Posterior vena cava (tissue), 2 donors: Measurements from ENCODE around the gene DIO3. TPM values are rescaled to one million over a fixed set of nuclear protein-coding genes. Genes with fewer than 3 reads are reported as not detected.

ENCODE experiments used
- DNase-seq: peaks from one replicate; pipeline ENCODE4 v3.0.0-alpha.2; 2020; ENCODE audit warnings: low spot score
- intact Hi-C, 2 donors: fragments of 100-400 bp; cut with DNase I; formaldehyde crosslinking; loops; one replicate each; pipeline versions ENCODE4 v1.14.1 to v1.14.2; 2022 to 2023
- total RNA-seq, 2 donors: library from RNA; stranded (reverse); fragmentation: NEBNext Ultra II Directional; extraction: Animal tissue kit (Norgen Biotek cat#: 25700); gene quantifications; one replicate each; pipeline ENCODE4 v1.2.1, GENCODE V29; 2021
- donor health status: DM: yes; HTN: yes; CAD: no.
- donor health status: DM: yes; HTN: yes; CAD: no.

The DIO3 gene
- total RNA-seq, 2 donors from 2014 or later: 6.1 to 6.2 TPM

DNA sequence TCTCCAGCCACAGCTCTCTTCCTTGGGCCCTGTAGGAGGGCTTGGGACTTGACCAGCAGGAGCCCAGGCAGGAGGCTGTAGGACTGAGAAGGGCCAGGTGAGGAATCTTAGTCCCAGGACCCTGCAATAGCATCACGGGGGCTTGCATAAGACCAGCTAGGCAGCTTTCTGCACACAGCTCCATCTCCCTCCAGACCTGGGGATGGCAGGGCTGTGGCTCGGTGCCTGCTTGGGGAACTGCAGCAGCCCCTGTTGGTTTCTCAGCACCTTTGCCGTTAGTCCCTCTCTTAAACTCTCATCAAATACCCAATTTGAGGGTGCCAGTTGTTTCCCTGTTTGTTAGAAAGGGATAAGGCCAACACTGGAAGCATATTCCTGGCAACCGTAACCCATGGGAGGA lies 14.3 kb downstream of the DIO3 start:
- DNase-seq: no peak
- intact Hi-C loops: no loop called here

DNA sequence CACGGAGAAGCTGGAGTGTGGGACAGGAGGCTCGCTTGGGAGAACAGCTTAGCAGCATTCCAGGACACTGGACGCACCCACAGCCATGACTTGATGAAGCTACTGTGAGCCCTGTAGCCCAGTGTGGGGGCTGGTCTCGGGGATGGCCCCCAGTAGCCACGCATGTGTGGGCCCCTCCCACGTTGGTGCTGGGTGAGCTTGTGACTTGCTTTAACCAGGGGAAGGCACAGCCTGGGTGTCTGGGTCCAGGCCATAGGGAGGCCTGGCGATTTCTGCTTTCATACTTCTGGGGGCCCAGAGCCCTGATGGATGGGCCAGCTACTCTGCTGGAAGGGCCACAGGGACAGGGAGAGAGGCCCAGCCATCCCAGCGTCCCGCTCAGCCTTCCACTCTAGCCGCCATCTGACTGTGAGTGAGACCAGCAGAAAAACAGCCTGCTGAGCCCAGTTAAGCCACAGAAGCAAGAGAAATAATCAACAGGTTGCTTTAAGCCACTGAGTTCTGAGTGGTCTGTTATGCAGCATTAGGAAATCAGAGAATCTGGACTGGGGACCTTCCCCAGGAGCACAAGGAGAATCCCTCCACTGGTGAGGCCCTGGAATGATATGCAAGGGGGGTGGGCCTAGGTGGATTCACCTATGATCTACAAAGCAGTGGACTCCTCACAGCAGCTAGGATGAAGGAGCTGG lies 16.1 kb downstream of the DIO3 start:
- intact Hi-C loops: no loop called here
- DNase-seq: no peak

DNA sequence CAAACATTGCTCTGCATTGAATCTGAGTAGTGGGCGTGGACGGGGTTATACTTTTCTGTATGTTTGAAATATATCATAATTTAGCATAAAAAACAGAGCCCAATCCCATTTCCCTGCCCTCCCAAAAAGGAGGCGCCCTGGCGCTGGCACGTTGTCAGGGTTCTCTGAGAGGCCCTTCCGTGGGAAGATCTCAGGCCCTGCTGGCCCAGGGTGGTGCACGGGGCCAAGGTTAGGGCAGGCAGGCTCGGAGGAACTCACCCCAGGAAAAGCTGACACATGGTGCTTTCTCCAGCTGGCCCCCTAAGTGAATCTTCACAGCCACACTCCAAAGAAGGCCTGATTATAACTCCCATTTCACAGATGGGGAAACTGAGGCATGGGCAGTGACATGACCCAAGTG lies 17.2 kb downstream of the DIO3 start:
- DNase-seq: no peak
- intact Hi-C loops: no loop called here

DNA sequence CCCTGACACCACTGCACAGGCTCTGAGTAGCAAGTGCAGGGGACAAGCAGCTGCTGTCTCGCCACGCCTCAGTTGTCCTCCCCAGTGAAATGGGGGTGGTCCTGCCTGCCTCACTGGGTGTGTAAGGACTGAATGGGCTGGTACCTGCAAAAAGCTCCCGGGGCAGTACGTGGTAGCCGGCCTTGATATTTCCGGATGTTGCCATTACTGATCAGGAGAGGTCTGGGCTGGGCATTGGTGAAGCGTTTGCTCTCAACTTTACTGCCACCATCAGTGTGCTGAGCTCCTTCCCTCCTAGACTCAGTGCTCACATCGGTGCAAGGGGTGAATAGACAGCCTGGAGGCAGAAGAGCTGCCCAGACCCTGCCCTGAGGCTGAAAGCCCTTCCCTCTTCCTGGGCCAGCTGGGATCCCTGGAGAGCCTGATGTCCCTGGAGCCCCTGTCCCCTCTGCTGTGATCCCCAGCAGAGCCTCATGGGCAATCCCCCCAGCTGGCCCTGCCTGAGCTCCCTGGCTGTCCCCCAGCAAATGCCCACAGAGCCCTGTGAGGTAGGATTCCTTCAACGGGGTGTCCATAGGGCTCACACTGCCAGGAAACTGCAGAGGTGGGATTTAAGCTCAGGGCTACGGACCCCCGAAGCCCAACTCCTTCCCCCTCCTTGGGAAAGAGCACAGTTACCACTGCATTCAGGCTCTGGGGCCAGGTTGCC lies 18.2 kb downstream of the DIO3 start:
- no peak for DNase-seq
- intact Hi-C loops: no loop called here

DNA sequence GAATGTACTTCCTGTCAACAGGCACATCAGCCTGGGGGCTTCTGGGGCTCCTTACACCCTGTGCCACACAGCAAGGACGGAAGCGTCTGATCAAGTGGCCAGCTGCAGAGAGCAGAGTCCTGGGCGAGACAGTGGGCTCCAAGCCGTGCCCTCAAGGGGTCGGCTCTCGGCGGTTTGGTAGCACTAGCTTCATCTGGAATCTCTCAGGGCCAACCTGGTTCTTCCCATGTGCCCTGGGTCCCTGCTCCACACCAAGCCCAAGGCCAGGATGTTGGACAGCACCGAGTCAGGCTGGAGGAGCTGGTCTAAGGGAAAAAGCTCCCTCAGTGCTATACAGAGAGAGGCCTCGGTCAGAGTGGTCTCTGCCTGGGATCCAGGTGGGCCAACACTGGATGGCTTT lies 20.5 kb downstream of the DIO3 start:
- DNase-seq: peak; percentile 46
- intact Hi-C loops: no loop called here

DNA sequence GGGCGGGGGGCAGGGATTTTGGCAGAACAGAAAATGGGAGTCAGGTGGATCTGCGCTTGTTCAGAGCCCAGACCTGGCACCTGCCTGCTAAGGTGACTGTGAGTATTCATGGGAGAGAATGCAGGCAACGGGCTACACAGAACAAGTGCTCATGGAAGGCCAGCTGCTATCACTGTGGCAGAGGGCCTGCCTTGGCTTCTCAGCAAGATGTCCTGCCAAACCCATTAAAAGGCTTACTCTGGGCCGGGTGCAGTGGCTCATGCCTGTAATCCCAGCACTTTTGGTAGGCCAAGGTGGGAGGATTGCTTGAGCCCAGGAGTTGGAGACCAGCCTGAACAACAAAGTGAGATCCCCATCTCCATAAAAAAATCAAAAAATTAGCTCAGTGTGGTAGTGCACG lies 21.0 kb downstream of the DIO3 start:
- intact Hi-C loops: no loop called here
- DNase-seq: peak; percentile 73

DNA sequence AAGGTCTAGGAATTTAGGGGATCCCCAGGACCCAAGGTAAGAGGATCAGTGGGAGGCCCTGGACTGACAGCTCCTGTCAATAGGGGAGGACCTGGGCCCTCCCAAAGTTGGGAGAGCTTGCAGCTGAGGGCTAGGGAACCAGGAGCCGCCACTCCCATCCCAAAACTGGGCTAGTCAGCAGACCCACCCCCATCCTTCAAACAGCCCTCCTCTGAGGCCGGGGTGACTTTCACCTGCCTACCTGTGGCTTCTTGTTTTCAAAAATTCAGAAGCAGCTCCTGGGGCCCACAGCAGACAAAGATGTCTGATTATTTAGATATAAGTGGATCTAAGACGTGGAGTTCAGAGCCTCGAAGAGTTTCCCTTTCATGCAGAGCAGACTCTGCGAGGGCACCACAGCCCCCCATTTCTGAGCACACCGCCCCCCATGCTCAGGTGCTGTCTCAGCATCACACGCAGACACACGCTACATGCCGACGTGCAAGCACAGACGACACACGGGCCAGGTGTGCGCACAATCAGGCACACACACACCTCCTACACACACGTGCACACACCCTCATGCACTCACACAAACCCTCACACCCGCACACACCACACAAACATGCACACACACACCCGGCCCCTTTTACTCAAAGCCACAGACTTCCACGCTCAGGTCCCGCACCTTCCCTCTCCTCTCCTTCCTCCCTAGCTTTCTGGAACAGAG lies 21.9 kb downstream of the DIO3 start:
- peak; percentile 50 for DNase-seq

DNA sequence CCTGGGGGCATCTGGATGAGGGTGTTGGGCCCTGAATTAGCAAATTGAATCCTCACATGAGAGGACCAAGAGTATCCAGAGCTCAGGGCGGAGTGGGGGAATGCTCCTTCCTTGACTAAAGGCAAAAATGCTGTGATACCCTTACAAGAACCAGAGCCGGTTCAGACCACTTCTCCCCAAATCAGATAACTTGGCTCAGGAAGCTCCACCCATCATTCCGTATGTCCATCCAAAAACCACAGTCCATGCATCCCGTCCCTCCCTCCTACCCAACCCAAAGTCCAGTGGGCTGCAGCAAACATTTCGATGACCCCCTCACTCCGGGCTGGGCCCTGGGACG lies 22.4 kb downstream of the DIO3 start:
- intact Hi-C loops: no loop called here
- DNase-seq: no peak

More for the DNA sequence above, 21.9 kb downstream of the DIO3 start:
- intact Hi-C loops: no loop called here

DNA sequence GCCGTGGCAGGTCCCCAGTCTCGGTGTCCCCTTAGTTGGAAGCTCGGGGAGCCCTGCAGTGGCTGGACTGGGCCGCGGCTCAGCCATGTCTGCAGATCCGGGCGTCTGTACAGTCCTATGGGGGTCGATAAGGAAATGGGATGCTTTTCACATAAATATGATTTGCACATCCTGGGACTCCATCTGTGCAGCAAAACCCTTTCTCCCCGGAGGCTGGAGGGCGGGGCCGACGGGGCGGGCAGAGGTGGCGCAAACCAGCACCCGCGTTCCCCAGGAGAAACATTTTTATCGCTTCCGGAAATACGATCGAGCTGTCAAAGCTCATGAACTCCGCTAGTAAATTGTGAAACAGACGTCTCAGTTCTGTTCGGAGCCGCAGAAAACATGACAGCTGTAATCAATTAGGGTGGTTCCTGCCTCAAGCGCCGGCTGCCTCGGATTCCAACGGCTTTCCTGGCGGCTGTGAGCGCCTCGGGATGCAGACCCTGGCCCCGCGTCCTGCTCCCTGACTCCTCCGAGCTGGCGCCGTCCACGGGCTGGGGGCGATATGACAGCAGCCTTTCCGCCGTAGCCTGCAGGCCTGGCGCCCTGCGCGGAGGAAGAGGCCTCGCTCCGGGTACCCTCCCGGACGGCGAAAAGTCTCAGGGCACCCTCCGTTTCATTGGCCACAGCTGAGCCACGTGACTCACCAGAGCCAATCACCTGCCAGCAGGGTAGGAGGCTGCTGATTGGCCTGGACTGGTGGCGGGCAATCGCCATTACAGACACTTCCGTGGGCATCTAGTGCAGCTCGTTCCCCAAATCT lies 23.0 kb downstream of the DIO3 start:
- DNase-seq: peak; percentile 76
- intact Hi-C loops: no loop called here

DNA sequence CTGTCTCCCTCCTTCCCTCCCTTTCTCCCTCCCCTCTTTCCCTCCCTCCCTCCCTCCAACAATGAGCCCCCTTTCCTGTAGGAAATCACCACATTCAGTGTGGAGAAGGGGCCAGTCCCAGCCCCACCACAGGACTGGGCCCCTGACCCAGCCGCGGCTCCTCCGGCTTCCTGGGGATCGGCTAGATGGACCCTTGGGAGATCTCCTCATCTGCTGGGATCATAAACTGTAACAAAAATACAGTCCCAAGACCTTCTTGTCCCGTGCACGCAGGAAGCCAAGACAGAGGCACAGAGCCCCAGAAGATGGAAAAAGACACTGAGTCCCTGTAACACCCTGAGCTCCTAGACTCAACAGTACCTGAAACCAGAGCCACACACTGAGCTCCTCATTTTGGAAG lies 23.9 kb downstream of the DIO3 start:
- intact Hi-C loops: no loop called here
- peak; percentile 59 for DNase-seq

DNA sequence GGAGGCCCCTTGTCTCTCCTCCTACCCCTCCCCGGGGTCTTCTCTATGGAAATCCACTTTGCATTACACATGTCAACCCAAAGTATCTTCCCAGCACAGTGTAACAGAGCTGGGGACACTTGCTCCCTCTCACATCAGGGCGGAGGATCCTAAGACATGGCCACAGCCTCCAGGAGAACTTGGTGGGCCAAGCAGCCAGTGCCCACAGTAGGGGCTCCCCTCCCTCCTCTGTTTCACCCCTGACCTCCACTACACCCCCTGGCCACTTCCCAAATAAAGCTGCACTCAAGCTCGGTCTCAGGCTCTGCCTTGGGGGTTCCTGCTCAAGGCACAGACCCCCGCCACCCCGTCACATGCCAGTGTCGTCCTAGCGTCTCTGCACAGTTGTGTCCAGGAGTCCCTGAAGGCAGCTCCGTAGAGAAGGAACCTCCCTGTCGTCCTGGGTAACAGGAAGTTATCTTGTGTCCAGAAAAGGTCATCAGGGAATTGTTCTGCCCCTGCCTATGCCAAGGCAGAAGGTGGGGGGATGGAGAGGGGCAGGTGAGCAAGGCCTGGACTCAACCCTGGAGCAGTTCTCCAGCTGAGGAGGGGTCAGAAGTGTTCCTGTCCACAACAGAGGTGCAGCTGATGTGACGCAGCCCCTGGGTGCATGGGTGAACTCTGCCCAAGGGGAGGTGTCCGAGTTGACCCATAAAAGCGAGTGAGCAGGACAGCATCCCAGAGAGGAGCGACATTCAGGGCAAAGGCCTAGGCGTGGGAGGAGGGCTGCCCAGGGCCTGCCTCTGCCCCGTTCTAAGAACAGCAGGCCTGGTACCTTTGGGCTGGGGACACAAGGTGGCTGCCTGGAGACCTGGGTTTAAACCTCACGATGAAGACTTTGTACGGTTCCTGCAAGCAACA lies 25.5 kb downstream of the DIO3 start:
- intact Hi-C loops: no loop called here
- peak; percentile 58 for DNase-seq

DNA sequence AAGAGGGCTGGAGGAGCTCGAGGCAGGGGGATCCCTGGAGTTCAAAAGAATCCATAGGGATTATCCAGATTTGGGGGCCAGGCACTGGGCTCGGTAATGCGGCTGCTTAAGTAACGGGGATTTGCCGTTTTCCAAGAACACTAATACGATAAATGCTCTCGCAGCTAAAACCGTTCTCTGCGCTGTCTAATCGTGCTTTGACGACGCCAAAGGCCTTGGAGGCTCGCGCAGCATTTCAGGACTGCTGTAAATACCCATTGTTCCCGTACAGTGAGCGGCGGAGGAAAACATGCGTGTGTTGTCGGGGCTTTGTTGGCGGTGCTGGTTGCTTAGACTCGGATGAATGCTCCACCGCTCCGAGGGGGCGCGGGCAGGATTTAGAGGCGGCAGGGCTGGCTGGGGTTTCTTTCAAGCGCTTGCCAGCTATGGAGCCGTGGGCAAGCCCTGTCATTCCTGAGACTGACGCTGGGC lies 26.2 kb downstream of the DIO3 start:
- peak; percentile 69 for DNase-seq

DNA sequence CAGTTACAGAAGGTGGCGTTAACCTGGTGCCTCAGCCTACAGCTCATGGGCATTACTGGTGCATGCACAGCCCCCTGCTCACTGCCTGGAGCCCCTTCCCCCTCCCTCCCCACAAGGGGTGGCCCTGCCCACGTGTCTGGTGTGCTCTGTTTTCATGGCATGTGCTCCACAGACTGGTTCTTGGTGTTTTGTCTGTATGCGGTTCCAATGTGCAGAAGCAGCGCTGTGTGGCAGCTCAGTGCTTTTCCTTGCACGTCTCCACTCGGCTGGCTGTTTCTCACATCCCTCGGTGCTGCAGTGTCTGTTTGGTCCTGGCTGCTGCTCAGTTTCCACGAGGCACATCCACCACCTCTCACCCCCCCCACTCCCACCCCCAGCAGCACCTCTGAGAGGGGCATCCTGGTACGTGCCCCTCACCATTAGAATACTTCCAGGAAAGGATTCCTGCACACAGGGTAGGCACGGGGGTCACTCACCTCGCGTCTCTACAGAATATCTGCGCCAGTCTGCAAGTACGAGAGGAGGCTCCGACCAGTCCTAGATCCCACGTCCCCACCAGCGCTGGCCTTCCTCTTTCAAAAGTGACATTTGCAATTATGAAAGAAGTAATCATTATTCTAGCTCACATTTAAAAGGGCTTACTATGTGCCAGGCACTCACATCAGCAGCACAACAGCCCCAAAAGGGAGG lies 27.1 kb downstream of the DIO3 start:
- DNase-seq: peak; percentile 42
- intact Hi-C loops: no loop called here

More for the DNA sequence above, 26.2 kb downstream of the DIO3 start:
- intact Hi-C loops: no loop called here

DNA sequence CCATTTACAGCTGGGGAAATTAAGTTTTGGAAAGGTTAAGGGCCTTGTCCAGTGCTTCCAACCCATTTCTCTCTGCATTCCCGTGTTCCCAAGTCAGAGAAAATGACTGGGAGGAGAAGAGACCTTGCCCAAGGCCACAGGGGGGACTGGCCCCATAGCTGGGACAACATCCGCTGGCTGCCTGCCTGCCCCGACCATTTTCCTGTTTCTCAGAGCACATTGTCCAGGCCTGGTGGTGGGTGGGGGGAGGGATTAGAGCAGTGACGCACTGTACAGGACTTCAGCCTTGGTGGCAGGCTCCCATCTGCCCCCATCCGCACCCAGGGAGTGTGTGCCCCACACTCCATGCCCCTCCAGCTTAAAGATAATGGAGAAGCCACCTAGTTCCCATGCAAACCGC lies 27.7 kb downstream of the DIO3 start:
- DNase-seq: no peak
- intact Hi-C loops: no loop called here

DNA sequence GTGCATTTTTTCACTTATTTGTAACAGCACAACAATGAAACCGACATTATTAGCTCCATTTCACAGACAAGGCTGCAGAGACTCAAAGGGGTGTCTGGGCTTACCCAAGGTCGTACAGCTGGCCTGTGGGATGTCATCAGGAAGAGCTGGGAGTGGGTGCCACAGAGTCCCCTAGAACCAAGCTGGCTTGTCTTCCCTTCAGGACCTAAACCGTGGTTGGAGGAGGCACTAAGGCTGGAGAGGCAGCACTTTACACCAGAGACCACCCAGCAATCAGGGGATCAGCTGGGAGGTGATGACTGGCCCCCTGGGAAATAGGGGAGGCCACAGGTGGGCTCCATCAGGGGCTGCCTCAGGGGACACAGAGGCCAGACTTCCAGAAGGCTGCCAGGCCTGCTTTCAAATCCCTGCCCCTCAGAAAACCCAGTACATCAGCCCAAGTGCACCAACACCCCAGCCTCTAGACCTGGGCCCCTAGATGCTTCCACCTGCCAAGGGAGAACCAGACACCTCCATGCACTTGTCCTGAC lies 28.3 kb downstream of the DIO3 start:
- intact Hi-C loops: no loop called here
- peak; percentile 31 for DNase-seq

DNA sequence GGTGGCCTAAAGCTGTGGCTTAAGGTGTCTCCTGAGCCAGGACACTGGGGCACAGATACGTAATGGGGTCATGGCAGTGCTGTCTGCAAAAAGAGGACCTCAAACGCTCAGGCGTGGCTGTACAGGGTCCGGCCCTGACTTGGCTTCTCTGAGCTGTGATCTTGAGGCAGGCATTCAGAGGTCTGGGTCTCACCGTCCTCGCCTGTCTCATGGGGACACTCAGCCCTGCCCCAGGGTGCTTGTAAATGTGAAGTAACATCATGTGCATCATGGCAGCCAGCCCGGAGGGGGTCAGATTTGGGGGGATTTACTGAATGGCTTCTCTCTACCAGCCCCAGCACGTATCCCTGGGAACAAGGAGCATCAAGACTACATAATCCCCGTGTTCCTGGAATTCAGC lies 28.8 kb downstream of the DIO3 start:
- DNase-seq: peak; percentile 73
- intact Hi-C loops: no loop called here

DNA sequence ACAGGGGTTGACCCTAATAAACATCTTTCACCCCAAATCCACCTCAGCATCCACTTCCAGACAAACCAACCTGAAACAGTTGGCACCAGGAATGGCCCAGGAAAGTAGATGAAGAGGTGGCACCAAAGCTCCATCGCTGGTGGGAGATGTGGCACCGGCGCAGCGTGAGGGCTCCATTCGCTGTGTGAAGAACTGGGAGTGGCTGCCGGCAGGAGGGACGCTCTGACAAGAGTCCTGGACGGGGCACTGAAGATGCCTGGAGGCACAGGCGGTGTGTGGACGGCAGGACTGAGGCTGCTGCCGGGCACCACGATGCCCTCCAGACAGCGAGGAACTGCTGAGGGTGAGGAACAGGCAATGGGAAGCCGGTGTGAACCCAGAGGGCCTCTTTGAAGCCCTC lies 29.3 kb downstream of the DIO3 start:
- DNase-seq: peak; percentile 64

DNA sequence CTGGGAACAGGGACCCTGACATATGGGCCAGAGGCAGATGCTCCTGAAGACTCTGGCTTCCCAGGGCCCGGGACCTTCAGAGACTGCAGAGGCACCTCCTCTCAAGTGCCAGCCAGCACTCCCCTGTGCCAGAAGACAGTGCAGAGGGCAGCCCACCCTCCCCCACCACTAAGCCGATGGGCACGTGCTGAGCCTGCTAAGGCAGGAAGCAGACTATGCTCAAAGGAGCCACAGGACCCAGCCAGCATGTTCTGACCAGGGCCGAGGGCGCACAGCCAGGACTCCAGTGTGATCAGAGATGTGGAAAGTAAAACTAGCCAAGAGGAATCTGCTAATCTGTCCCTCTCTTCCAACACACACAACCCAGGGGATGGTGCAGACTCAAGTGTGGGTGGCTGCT lies 29.8 kb downstream of the DIO3 start:
- DNase-seq: peak; percentile 83
- intact Hi-C loops: no loop called here

More for the DNA sequence above, 29.3 kb downstream of the DIO3 start:
- intact Hi-C loops: no loop called here
